Heart left ventricle (tissue), 13 donors: ENCODE data around the gene RAP1B.

Source experiments
- CTCF ChIP-seq, 12 donors: fragments of 200-600 bp; sonication (generic) in 4 of 12; IDR thresholded peaks; one replicate each; pipeline versions ENCODE4 v1.5.0 to v1.8.0; 2018 to 2022; ENCODE audit warnings: antibody characterized with exemption in 12 of 12, mild to moderate bottlenecking in 5 of 12
- POLR2A ChIP-seq, 2 donors: fragments of 450-650 bp; IDR thresholded peaks; one replicate each; pipeline ENCODE4 v1.6.1; 2017; ENCODE audit warnings: antibody characterized with exemption in 2 of 2, mild to moderate bottlenecking in 2 of 2, moderate library complexity in 2 of 2
- donor health status: ischemic (EF 13 %, LVEDD 7.1; RV severe dilation, severe dysfunction).
- donor health status: DM: no; HTN: yes; CAD: no.
- donor health status: DM: no; HTN: no; CAD: no.
- donor health status: ischemic (EF 25% LVEDD 6.9; RV normal size, moderate dysfunction).
- donor health status: ischemic (EF 25% LVEDD 5.7; RV mildly dilated, moderate dysfunction).
- donor health status: ischemic (EF 35%, LVEDD 5.7; RV mildly dilated, moderate dysfunction).
- donor health status: nonischemic (EF 11% LVEDD 7.7; RV severe dilation, severe dysfunction).
- donor health status: DM: yes; HTN: yes; CAD: no.
- donor health status: PGD.
- donor health status: ischemic (EF 29% LVEDD 5.4; RV normal size, mild dysfunction).
- donor health status: nonischemic (EF 23%, LVEDD 6.1; RV moderate dilation, normal function).

DNA sequence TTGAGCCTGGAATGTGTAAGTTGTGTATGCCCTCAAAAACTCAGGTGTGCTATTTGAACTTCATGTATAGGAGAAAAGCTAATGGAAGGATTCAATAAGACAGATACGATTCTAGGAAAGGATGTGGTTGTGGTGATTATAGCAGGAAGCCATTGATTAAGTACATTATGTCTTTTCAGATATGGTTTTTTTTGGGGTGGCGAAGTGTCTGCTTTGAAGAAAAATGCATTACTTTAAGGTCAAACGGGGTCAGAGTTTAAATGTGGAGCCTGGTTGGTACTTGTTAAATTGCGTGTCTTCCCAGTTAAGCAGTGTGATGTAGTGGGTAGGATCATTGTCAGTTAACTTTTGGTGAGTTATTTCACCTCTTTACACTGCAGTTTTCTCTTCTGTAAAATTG is 63.1 kb downstream of the RAP1B start:
- TF ChIP-seq CTCF (IDR thresholded peaks at IDR 0.05) (no peak), POLR2A (IDR thresholded peaks at IDR 0.05) (no peak)
